Osteoblast (primary cell): ENCODE data around the gene VSTM1. TPM values are rescaled to one million over a fixed set of nuclear protein-coding genes. Genes with fewer than 3 reads are reported as not detected.

Experiments
- DNase-seq: peaks from one replicate; pipeline ENCODE4 v3.0.0; 2011; ENCODE audit warnings: low spot score, mixed read lengths; ENCODE audit not compliant: insufficient read length; ENCODE audit errors: missing footprints
- H2AFZ ChIP-seq: 2 replicates; pipeline ENCODE4 v1.6.0; 2011; ENCODE audit warnings: mild to moderate bottlenecking, low read length
- H3K27ac ChIP-seq: 2 replicates; pipeline ENCODE4 v1.5.1; 2011; ENCODE audit warnings: mild to moderate bottlenecking, low read depth, low read length, moderate library complexity
- H3K27me3 ChIP-seq: 2 replicates; pipeline ENCODE4 v1.6.0; 2012; ENCODE audit warnings: mild to moderate bottlenecking, control low read depth, inconsistent platforms, low read length, moderate library complexity; ENCODE audit not compliant: insufficient read depth
- H3K36me3 ChIP-seq: 2 replicates; pipeline ENCODE4 v1.5.1; 2011; ENCODE audit warnings: mild to moderate bottlenecking, low read length, control low read depth, moderate library complexity; ENCODE audit not compliant: insufficient read depth
- H3K4me1 ChIP-seq: 2 replicates; pipeline ENCODE4 v1.5.1; 2011; ENCODE audit warnings: mild to moderate bottlenecking, low read length, control low read depth, moderate library complexity; ENCODE audit not compliant: insufficient read depth
- H3K4me2 ChIP-seq: 2 replicates; pipeline ENCODE4 v1.6.0; 2011; ENCODE audit warnings: mild to moderate bottlenecking, low read length; ENCODE audit not compliant: insufficient read depth
- H3K4me3 ChIP-seq: fragments of 200-600 bp; sonication (generic); 3 replicates; pipeline ENCODE4 v1.5.1; 2012; ENCODE audit warnings: mild to moderate bottlenecking, low read length, inconsistent platforms; ENCODE audit not compliant: insufficient read depth
- H3K79me2 ChIP-seq: 2 replicates; pipeline ENCODE4 v1.6.0; 2012; ENCODE audit warnings: mild to moderate bottlenecking, low read length, control low read depth, inconsistent platforms; ENCODE audit not compliant: insufficient read depth
- H3K9me3 ChIP-seq: 2 replicates; pipeline ENCODE4 v1.5.1; 2011; ENCODE audit warnings: low read depth, low read length, control low read depth
- H4K20me1 ChIP-seq: 2 replicates; pipeline ENCODE4 v1.6.0; 2012; ENCODE audit warnings: mild to moderate bottlenecking, low read length, control low read depth; ENCODE audit not compliant: insufficient read depth
- total RNA-seq: library from RNA; depleted of rRNA; stranded (reverse); fragments of >200 nt; gene quantifications from 2 replicates; pipeline ENCODE4 v1.2.3, GENCODE V29; 2012
- TF ChIP-seq, protein P1 (sequence below): IDR thresholded peaks from 2 replicates; pipeline ENCODE4 v1.5.1; 2011; ENCODE audit warnings: mild to moderate bottlenecking, low read depth, low read length, moderate library complexity; ENCODE audit errors: extremely low read depth

Gene VSTM1
- total RNA-seq, 1 donor, result not detected

DNA sequence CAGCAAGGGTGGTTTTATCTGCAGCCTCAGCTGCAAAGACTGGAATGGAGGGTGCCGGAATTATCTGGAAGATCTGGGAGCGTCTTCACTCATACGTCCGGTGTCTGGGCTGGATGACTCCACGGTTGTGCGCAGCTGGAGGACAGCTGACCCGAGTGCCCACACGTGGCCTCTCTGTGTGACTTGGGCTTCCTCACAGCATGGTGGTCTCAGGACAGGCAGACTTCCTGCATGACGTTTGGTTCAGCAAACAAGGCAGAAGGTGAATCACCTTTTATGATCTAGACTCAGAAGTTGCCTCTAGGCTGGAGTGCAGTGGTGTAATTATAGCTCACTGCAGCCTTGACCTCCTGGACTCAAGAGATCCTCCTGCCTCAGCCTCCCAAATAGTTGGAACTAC lies 39.0 kb downstream of the VSTM1 start:
- Histone ChIP-seq H2AFZ (no peak overlapping the region), H3K9me3 (no peaks in the 10 kb centered on the region), H3K4me3 (no peak overlapping the region), H4K20me1 (no peaks in the 10 kb centered on the region), H3K4me1 (peaks cover 15% of the 10 kb centered on the region), H3K27ac (no peak overlapping the region), H3K79me2 (no peaks in the 10 kb centered on the region), H3K27me3 (no peaks in the 10 kb centered on the region), H3K4me2 (no peak overlapping the region), H3K36me3 (no peaks in the 10 kb centered on the region)
- DNase-seq, result no peak
- TF ChIP-seq, protein P1, sequence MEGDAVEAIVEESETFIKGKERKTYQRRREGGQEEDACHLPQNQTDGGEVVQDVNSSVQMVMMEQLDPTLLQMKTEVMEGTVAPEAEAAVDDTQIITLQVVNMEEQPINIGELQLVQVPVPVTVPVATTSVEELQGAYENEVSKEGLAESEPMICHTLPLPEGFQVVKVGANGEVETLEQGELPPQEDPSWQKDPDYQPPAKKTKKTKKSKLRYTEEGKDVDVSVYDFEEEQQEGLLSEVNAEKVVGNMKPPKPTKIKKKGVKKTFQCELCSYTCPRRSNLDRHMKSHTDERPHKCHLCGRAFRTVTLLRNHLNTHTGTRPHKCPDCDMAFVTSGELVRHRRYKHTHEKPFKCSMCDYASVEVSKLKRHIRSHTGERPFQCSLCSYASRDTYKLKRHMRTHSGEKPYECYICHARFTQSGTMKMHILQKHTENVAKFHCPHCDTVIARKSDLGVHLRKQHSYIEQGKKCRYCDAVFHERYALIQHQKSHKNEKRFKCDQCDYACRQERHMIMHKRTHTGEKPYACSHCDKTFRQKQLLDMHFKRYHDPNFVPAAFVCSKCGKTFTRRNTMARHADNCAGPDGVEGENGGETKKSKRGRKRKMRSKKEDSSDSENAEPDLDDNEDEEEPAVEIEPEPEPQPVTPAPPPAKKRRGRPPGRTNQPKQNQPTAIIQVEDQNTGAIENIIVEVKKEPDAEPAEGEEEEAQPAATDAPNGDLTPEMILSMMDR, result no peak

DNA sequence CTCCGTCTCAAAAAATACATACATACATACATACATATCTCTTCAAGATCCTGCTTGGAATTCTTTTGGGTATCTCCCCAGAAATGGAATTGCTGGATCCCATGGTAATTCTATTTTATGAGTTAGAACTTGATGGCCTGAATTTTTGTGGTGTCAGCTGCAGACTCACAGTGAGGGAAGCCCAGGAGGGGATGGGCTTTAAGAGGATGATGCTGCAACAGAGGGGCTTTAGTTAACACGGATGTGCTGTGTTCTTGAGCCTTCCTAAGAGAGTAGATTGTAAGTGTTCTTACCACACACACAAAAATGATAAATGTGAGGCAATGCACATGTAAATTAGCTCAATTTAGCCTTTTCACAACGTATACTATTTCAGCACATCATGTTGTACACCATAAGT lies 40.5 kb downstream of the VSTM1 start:
- no peak overlapping the region for H3K4me3 ChIP-seq
- no peak overlapping the region for H3K4me2 ChIP-seq
- no peak overlapping the region for H2AFZ ChIP-seq
- no peaks in the 10 kb centered on the region for H3K79me2 ChIP-seq
- no peaks in the 10 kb centered on the region for H3K27me3 ChIP-seq
- H3K4me1 ChIP-seq, result peaks cover 15% of the 10 kb centered on the region
- TF ChIP-seq, protein P1, result no peak
- no peaks in the 10 kb centered on the region for H4K20me1 ChIP-seq
- DNase-seq, result peak; percentile 61
- H3K9me3 ChIP-seq, result no peaks in the 10 kb centered on the region
- no peaks in the 10 kb centered on the region for H3K36me3 ChIP-seq
- peak overlapping the region; percentile 39 for H3K27ac ChIP-seq

DNA sequence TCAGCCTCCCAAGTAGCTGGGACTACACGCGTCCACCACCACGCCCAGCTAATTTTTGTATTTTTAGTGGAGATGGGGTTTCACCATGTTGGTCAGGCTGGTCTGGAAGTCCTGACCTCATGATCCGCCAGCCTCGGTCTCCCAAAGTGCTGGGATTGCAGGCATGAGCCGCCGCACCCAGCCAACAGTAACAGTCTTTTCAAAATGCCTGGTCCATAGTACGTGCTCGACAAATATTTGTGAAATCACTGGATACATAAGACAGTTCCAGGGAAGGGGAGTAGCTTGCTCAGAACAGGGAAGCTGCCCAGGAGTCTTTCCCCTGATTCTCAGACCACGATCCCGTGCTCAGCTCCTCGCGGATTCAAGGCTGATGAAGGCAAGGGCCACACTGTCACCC lies 41.8 kb downstream of the VSTM1 start:
- no peak for DNase-seq
- no peaks in the 10 kb centered on the region for H3K27me3 ChIP-seq
- H3K4me1 ChIP-seq, result peaks cover 15% of the 10 kb centered on the region
- H3K4me3 ChIP-seq, result no peak overlapping the region
- H3K79me2 ChIP-seq, result no peaks in the 10 kb centered on the region
- H2AFZ ChIP-seq, result no peak overlapping the region
- H3K4me2 ChIP-seq, result no peak overlapping the region
- TF ChIP-seq, protein P1, result no peak
- H3K9me3 ChIP-seq, result no peaks in the 10 kb centered on the region
- H4K20me1 ChIP-seq, result no peaks in the 10 kb centered on the region
- H3K27ac ChIP-seq, result no peak overlapping the region
- no peaks in the 10 kb centered on the region for H3K36me3 ChIP-seq

DNA sequence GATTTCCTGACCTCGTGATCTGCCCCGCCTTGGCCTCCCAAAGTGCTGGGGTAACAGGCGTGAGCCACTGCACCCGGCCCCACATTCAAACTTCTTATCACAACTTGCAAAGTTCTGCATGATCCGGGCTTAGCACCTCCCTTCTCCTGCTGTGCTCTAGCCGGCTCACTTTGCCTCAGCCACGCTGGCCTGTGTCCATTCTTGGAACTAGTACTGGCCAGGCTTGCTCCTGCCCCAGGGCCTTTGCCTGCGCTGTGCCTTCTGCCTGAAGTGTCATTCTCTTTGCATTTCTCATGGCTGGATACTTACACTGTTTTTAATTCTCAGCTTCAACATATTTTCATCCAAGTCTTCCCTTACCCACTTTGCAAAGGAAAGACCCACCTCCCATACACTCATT lies 42.3 kb downstream of the VSTM1 start:
- Histone ChIP-seq H3K79me2 (no peaks in the 10 kb centered on the region), H3K4me2 (no peak overlapping the region), H3K9me3 (no peaks in the 10 kb centered on the region), H3K36me3 (no peaks in the 10 kb centered on the region), H4K20me1 (no peaks in the 10 kb centered on the region), H3K4me1 (peaks cover 15% of the 10 kb centered on the region), H3K27me3 (no peaks in the 10 kb centered on the region), H2AFZ (no peak overlapping the region), H3K4me3 (no peak overlapping the region), H3K27ac (no peak overlapping the region)
- DNase-seq, result no peak
- TF ChIP-seq, protein P1, result no peak
